Left ventricle myocardium inferior (tissue), 1 donor: ENCODE data around the gene DIP2B. TPM values are rescaled to one million over a fixed set of nuclear protein-coding genes. Genes with fewer than 3 reads are reported as not detected.
"Not testable (repeated sequence)": the region's sequence is repeated elsewhere in the genome, so short reads cannot be mapped to it uniquely, and the experiment has no call there.

Experiments
- DNase-seq: peaks from one replicate; pipeline ENCODE4 v3.0.0-alpha.2; 2020
- H3K27ac ChIP-seq: fragments of 200-600 bp; replicated peaks from 2 replicates; pipeline ENCODE4 v1.8.0; 2021
- H3K27me3 ChIP-seq: fragments of 200-600 bp; 2 replicates; pipeline ENCODE4 v1.8.0; 2021; ENCODE audit warnings: low read depth
- H3K36me3 ChIP-seq: fragments of 200-600 bp; 2 replicates; pipeline ENCODE4 v1.8.0; 2021
- H3K4me1 ChIP-seq: fragments of 200-600 bp; 2 replicates; pipeline ENCODE4 v1.8.0; 2021
- H3K4me3 ChIP-seq: fragments of 200-600 bp; 2 replicates; pipeline ENCODE4 v1.8.0; 2021; ENCODE audit warnings: mild to moderate bottlenecking, moderate library complexity
- H3K9me3 ChIP-seq: fragments of 200-600 bp; replicated peaks from 2 replicates; pipeline ENCODE4 v1.8.0; 2021
- intact Hi-C: fragments of 100-400 bp; cut with micrococcal nuclease; formaldehyde crosslinking; loops from one replicate; pipeline ENCODE4 v1.11.0; 2022
- total RNA-seq: library from RNA; stranded (reverse); fragmentation: NEBNext Ultra II Directional; extraction: Animal tissue kit (Norgen Biotek cat#: 25700); gene quantifications from one replicate; pipeline ENCODE4 v1.2.1, GENCODE V29; 2021
- TF ChIP-seq, protein P1 (sequence below): fragments of 200-600 bp; IDR thresholded peaks from 2 replicates; pipeline ENCODE4 v1.8.0; 2021; ENCODE audit warnings: antibody characterized with exemption, mild to moderate bottlenecking, borderline replicate concordance
- donor health status: DM: no; HTN: yes; CAD: no; lungs with severe emphysema.

DIP2B gene
- total RNA-seq, 1 donor from 2014 or later: 13.2 TPM

DNA sequence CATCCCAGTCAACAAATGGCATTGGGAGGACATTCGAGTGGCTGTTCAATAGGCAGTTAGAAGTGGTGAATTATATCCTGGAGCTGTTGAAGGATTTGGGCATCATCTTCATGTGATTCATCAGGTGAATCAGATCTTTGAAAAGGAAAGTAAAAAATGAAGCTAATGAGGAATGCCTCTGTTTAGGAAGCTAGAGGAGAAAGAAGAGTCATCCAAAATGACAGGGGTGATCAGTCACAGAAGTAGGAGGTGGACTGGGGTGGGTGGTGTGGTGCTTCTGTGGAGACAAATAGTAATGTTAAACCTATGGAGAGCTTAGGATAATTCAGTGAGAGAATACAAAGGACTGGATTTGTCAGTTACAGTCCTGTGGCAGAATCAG, 32.7 kb downstream of the DIP2B start:
- Histone ChIP-seq H3K27me3 (no peaks in the 10 kb centered on the region), H3K36me3 (no peaks in the 10 kb centered on the region), H3K9me3 (no peaks in the 10 kb centered on the region), H3K4me3 (no peak overlapping the region), H3K4me1 (peaks cover 19% of the 10 kb centered on the region), H3K27ac (no peak overlapping the region)
- TF ChIP-seq, protein P1, sequence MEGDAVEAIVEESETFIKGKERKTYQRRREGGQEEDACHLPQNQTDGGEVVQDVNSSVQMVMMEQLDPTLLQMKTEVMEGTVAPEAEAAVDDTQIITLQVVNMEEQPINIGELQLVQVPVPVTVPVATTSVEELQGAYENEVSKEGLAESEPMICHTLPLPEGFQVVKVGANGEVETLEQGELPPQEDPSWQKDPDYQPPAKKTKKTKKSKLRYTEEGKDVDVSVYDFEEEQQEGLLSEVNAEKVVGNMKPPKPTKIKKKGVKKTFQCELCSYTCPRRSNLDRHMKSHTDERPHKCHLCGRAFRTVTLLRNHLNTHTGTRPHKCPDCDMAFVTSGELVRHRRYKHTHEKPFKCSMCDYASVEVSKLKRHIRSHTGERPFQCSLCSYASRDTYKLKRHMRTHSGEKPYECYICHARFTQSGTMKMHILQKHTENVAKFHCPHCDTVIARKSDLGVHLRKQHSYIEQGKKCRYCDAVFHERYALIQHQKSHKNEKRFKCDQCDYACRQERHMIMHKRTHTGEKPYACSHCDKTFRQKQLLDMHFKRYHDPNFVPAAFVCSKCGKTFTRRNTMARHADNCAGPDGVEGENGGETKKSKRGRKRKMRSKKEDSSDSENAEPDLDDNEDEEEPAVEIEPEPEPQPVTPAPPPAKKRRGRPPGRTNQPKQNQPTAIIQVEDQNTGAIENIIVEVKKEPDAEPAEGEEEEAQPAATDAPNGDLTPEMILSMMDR: no peak
- DNase-seq: no peak
- intact Hi-C loops: no loop called here

DNA sequence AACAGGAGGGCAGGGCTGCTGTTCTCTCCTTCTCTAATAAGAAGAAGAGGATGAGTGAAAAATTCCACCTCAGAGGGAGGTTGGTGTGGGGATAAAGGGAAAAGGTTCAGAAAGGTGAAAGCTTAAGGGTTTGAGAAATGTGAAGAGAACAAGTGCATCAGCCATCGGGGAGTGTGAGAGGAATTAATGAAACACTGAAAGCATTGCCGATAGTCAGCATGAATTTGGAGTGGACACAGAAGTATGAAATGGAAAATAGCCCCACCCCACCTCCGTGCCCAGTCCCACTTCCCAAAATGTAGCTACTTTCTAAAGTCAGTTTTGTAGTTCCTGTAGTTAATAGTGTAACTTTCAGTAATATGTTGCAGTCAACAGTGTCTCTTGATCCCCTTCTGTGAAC, 33.4 kb downstream of the DIP2B start:
- intact Hi-C loops: no loop called here
- Histone ChIP-seq H3K9me3 (no peaks in the 10 kb centered on the region), H3K4me3 (no peak overlapping the region), H3K36me3 (no peaks in the 10 kb centered on the region), H3K27ac (no peak overlapping the region), H3K27me3 (no peaks in the 10 kb centered on the region), H3K4me1 (peaks cover 16% of the 10 kb centered on the region)
- DNase-seq: no peak
- TF ChIP-seq, protein P1: no peak

DNA sequence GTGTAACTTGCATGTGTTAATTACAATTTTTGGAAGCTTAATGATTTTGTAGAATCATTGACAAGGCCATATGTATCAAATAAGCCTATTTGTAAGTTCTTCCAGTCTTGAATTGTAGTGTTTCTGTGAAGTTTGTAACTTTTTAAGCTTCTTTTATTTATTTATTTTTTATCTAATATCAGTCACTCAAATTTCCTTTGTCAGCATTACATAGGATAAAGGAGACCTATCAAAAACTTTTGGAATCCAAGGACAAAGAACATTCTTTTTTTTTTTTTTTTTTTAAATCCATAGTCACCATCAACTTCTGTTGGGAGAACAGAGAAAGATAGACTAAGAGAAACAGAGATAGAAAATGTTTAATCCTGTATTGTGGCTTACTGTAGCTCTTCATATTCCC, 36.4 kb downstream of the DIP2B start:
- H3K36me3 ChIP-seq: no peaks in the 10 kb centered on the region
- DNase-seq: no peak
- H3K4me1 ChIP-seq: peaks cover 20% of the 10 kb centered on the region
- H3K9me3 ChIP-seq: no peaks in the 10 kb centered on the region
- TF ChIP-seq, protein P1: no peak
- H3K27me3 ChIP-seq: no peaks in the 10 kb centered on the region
- no peak overlapping the region for H3K27ac ChIP-seq
- H3K4me3 ChIP-seq: no peak overlapping the region
- intact Hi-C loops: no loop called here

DNA sequence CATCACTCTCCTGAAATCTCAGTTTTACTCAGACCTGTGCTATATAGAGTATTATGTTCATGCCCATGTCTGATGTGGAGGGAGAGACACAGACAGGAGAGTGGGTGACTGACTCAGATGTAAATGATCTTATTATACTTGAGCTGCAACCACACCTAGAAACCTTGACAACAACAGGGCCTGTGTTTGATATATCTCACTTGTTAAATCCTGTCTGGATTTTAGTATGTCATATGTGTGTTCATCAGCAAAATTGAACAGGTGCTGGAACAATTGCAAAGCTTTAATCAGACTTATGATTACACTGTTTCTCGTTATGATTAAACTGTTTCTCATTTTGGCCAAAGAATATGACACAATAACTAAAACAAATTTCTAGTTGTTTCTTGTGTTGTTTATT, 37.7 kb downstream of the DIP2B start:
- intact Hi-C loops: no loop called here
- no peak overlapping the region for H3K27ac ChIP-seq
- DNase-seq: no peak
- no peak overlapping the region for H3K4me3 ChIP-seq
- no peaks in the 10 kb centered on the region for H3K27me3 ChIP-seq
- TF ChIP-seq, protein P1: no peak
- peaks cover 27% of the 10 kb centered on the region for H3K4me1 ChIP-seq
- no peaks in the 10 kb centered on the region for H3K36me3 ChIP-seq
- no peaks in the 10 kb centered on the region for H3K9me3 ChIP-seq

DNA sequence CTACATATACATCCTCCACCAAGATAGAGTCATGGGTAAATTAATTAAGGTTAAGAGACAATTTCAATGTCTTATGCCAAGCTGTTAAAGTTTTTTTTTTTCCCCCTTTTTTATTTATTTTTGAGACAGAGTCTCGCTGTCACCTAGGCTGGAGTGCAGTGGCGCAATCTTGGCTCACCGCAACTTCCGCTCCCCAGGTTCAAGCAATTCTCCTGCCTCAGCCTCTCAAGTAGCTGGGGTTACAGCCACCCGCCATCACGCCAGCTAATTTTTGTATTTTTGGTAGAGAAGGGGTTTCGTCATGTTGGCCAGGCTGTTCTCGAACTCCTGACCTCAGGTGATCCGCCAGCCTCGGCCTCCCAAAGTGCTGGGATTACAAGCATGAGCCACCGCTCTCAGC, 38.4 kb downstream of the DIP2B start:
- DNase-seq: not testable (repeated sequence)

DNA sequence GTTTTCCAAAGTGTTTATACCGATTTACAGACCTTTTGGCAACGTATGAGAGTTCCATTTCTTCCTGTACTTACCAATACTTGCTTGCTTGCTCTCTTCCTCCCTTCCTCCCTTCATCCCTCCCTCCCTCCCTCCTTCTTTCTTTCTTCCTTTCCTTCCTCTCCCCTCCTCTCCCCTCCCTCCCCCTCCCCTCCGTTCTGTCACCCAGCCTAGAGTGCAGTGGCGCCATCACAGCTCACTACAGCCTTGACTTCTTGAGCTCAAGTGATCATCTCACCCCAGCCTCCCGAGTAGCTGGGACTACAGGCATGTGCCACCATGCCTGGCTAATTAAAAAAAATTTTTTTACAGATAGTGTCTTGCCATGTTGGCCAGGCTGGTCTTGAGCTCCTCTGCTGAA, 40.4 kb downstream of the DIP2B start:
- intact Hi-C loops: no loop called here
- H3K27ac ChIP-seq: no peak overlapping the region
- TF ChIP-seq, protein P1: no peak

More for the DNA sequence above, 38.4 kb downstream of the DIP2B start:
- H3K27ac ChIP-seq, H3K9me3 ChIP-seq, H3K36me3 ChIP-seq, H3K27me3 ChIP-seq, intact Hi-C loops, H3K4me3 ChIP-seq: not testable (repeated sequence)
- H3K4me1 ChIP-seq: peaks cover 24% of the 10 kb centered on the region

More for the DNA sequence above, 40.4 kb downstream of the DIP2B start:
- no peaks in the 10 kb centered on the region for H3K36me3 ChIP-seq
- DNase-seq: no peak
- H3K9me3 ChIP-seq: no peaks in the 10 kb centered on the region
- H3K4me1 ChIP-seq: peaks cover 30% of the 10 kb centered on the region
- no peaks in the 10 kb centered on the region for H3K27me3 ChIP-seq
- no peak overlapping the region for H3K4me3 ChIP-seq
